Measurements from ENCODE around the gene LRAT. TPM values are rescaled to one million over a fixed set of nuclear protein-coding genes. Genes with fewer than 3 reads are reported as not detected.

Gene LRAT
- total and polyA plus RNA-seq, 2 donors from 2014 or later = 0.15 to 0.72 TPM

- TF ChIP-seq CTCF (IDR thresholded peaks at IDR 0.05; ENCODE audit: borderline replicate concordance, extremely low read depth, insufficient read depth) = no peak
- DNase-seq (no peak), FAIRE-seq (no peak)
- Histone ChIP-seq H3K4me1 (ENCODE audit: control insufficient read depth in 2 of 3, insufficient read depth in 2 of 3, low read depth in 1 of 3, low read length in 3 of 3) (no peaks in the 10 kb centered on the region), H3K36me3 (ENCODE audit: control insufficient read depth in 2 of 3, insufficient read depth in 3 of 3, low read length in 3 of 3) (no peaks in the 10 kb centered on the region), H3K9ac (ENCODE audit: low read length in 3 of 3) (no peak overlapping the region), H3K9me3 (ENCODE audit: control insufficient read depth in 2 of 3, insufficient read depth in 1 of 3, low read length in 3 of 3) (no peaks in the 10 kb centered on the region), H3K4me3 (ENCODE audit: low read length in 3 of 3) (no peak overlapping the region), H3K27me3 (ENCODE audit: control insufficient read depth, insufficient read depth, low read length) (no peaks in the 10 kb centered on the region), H3K27ac (ENCODE audit: low read depth in 2 of 2, low read length in 2 of 2) (no peak overlapping the region)
- intact Hi-C loops (cut with DNase I) = no loop called here
Observed at GRCh38 chr4:154760895-154761294, 17.1 kb downstream of the LRAT start.

GRCh38 chr4:154778264-154778663, 34.5 kb downstream of the LRAT start:
- no peak for TF ChIP-seq CTCF (IDR thresholded peaks at IDR 0.05; ENCODE audit: borderline replicate concordance, extremely low read depth, insufficient read depth)
- no peaks in the 10 kb centered on the region for H3K27me3 ChIP-seq (ENCODE audit: control insufficient read depth, insufficient read depth, low read length)
- H3K4me3 ChIP-seq (ENCODE audit: low read length in 3 of 3) = no peak overlapping the region
- DNase-seq (no peak), FAIRE-seq (no peak)
- H3K9me3 ChIP-seq (ENCODE audit: control insufficient read depth in 2 of 3, insufficient read depth in 1 of 3, low read length in 3 of 3) = no peaks in the 10 kb centered on the region
- no peak overlapping the region for H3K27ac ChIP-seq (ENCODE audit: low read depth in 2 of 2, low read length in 2 of 2)
- H3K4me1 ChIP-seq (ENCODE audit: control insufficient read depth in 2 of 3, insufficient read depth in 2 of 3, low read depth in 1 of 3, low read length in 3 of 3) = no peaks in the 10 kb centered on the region
- H3K9ac ChIP-seq (ENCODE audit: low read length in 3 of 3) = no peak overlapping the region
- intact Hi-C loops (cut with DNase I) = no loop called here
- no peaks in the 10 kb centered on the region for H3K36me3 ChIP-seq (ENCODE audit: control insufficient read depth in 2 of 3, insufficient read depth in 3 of 3, low read length in 3 of 3)

- DNase-seq = peak in 2 of 5 donors; percentile 31 to 50
- Histone ChIP-seq H3K36me3 (ENCODE audit: control insufficient read depth in 2 of 3, insufficient read depth in 3 of 3, low read length in 3 of 3) (no peaks in the 10 kb centered on the region), H3K9me3 (ENCODE audit: control insufficient read depth in 2 of 3, insufficient read depth in 1 of 3, low read length in 3 of 3) (no peaks in the 10 kb centered on the region), H3K27me3 (ENCODE audit: control insufficient read depth, insufficient read depth, low read length) (no peaks in the 10 kb centered on the region), H3K4me1 (ENCODE audit: control insufficient read depth in 2 of 3, insufficient read depth in 2 of 3, low read depth in 1 of 3, low read length in 3 of 3) (no peaks in the 10 kb centered on the region), H3K4me3 (ENCODE audit: low read length in 3 of 3) (no peak overlapping the region), H3K9ac (ENCODE audit: low read length in 3 of 3) (no peak overlapping the region), H3K27ac (ENCODE audit: low read depth in 2 of 2, low read length in 2 of 2) (no peak overlapping the region)
- peak; percentile 97 for FAIRE-seq
- peak; percentile 31 for TF ChIP-seq CTCF (IDR thresholded peaks at IDR 0.05; ENCODE audit: borderline replicate concordance, extremely low read depth, insufficient read depth)
- intact Hi-C loops (cut with DNase I) = no loop called here
Observed at GRCh38 chr4:154779362-154779947, 35.7 kb downstream of the LRAT start.
